HG03097 (cell line): ENCODE results near the gene EXOC1L.
"Not testable (repeated sequence)": the region's sequence is repeated elsewhere in the genome, so short reads cannot be mapped to it uniquely, and the experiment has no call there.

Experiments
- ATAC-seq: cut with Tn5 transposase; IDR thresholded peaks from one replicate; pipeline ENCODE4 v1.9.1; 2021; ENCODE audit not compliant: unreplicated experiment, low FRiP score

EXOC1L gene

DNA sequence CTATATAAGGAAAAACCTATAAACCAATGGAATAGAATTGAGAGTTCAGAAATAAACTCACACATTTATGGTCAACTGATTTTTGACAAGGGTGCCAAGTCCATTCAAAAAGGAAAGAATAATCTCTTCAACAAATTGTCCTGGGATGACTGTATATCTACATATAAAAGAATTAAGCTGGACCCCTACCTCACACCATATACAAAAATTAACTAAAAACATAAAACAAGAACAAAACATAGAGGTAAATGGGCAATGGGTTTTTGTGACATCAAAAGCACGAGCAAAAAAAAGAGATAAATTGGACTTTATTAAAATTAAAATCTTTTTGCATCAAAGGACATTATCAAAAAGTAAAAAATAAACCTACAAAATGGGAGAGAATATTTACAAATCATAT, 18.3 kb downstream of the EXOC1L start:
- ATAC-seq: no peak

DNA sequence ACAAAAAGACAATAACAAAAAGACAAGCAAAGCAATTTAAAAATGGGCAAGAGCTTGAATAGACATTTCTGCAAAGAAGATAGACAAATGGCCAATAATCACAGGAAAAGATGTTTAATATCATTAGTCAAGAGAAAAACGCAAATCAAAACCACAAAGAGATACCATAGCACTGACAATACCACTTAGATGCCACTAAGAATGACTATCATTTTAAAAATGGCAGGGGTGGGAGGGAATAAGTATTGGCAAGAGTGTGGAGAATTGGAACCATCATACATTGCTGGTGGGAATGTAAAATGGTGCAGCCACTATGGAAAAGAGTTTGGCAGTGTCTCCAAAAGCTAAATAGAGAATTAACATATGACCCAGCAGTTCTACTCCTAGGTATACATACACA, 18.8 kb downstream of the EXOC1L start:
- ATAC-seq: no peak

DNA sequence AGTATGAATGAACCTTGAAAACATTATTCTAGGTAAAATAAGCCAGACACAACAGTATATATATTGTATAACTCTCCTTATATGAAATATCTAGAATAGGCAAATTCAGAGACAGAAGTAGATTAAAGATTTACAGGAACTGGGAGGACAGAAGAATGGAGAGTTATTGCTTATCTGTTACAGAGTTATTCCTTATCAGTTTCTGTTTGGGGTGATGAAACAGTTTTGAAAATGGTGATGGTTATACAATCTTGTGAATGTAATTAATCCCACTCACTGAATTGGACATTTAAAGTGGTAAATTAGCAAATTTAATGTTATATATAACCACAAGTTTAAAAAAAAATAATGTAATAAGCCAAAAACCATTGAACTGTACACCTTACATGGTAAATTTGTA, 19.4 kb downstream of the EXOC1L start:
- ATAC-seq: no peak

DNA sequence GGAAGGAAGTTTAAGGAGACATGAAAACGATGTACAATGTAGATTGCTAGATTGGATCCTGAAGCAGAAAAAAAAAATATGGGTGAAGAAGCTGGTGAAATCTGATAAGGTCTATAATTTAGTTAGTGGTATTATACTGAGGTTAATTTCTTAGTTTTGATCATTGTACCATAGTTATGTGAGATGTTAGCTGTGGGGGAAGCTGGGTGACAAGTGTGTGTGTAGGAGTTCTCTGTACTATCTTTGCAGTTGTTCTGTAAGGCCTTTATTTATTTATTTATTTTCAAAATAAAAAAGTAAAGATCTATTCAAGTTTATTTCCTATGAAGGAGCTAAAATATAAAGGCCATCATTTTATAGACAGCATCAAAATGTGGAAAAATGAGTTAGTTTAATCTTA, 21.4 kb downstream of the EXOC1L start:
- ATAC-seq: no peak

DNA sequence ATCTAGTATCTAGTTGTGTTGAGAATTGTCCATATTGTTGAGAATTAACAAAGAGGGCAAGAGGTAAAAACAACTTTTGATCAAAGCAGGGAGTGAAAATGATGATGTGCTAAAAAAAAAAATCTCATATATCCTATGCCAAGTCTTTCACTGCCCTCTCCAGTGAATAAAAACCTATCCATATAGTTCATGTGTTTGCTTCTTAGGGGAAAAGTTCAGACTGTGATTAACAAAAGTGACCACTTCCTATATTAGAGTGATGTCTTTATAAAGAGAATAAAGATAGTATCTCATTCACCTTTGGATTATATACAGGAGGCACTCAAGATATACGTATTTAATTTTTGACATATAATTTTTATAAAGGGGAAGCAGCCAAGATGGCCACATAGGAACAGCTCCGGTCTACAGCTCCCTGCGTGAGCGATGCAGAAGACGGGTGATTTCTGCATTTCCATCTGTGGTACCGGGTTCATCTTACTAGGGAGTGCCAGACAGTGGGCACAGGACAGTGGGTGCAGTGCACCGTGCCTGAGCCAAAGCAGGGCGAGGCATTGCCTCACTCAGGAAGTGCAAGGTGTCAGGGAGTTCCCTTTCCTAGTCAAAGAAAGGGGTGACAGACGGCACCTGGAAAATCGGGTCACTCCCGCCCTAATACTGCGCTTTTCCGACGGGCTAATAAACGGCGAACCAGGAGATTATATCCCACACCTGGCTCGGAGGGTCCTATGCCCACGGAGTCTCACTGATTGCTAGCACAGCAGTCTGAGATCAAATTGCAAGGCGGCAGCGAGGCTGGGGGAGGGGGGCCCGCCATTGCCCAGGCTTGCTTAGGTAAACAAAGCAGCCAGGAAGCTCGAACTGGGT, 22.0 kb downstream of the EXOC1L start:
- ATAC-seq: not testable (repeated sequence)

DNA sequence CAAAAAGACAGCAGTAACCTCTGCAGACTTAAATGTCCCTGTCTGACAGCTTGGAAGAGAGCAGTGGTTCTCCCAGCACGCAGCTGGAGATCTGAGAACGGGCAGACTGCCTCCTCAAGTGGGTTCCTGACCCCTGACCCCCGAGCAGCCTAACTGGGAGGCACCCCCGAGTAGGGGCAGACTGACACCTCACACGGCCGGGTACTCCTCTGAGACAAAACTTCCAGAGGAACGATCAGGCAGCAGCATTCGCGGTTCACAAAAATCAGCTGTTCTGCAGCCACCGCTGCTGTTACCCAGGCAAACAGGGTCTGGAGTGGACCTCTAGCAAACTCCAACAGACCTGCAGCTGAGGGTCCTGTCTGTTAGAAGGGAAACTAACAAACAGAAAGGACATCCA, 22.7 kb downstream of the EXOC1L start:
- not testable (repeated sequence) for ATAC-seq

DNA sequence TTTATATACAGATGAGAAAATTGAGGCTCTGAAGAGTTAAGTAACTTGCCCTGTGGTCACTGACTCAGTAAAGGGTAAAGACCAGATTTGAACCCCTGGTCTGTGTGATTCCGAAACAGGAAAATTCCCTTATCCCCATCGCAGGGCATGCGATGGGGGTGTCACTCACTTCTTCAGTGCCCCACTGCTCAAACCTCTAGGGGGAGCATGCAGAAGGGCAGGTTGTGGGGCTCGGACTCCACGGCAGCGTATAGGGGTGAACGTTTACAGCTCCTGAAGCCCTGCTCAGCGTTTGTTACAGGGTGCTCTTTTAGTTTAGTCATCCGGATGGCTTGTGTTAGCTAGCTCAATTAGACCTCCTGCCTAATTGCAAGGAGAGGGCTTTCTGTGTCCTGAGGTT, 30.1 kb downstream of the EXOC1L start:
- ATAC-seq: no peak

DNA sequence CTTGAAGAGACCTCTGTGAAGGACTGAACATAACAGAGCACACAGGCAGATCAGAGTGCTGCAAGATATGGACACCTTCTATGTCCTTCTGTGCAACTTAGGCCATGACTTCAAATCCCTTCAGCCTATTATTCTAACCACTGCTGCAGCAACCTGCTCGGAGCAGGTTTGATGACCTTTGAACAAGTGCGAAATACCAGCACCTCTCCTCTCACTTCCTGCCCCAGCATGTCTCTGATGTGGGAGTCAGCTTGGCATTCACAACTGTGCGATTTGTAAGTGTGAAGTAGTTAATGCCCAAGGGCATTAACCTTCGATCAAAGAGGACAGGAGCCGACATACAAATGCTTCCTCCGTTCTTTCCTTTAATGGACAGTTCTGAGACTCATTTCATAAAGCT, 32.3 kb downstream of the EXOC1L start:
- no peak for ATAC-seq

DNA sequence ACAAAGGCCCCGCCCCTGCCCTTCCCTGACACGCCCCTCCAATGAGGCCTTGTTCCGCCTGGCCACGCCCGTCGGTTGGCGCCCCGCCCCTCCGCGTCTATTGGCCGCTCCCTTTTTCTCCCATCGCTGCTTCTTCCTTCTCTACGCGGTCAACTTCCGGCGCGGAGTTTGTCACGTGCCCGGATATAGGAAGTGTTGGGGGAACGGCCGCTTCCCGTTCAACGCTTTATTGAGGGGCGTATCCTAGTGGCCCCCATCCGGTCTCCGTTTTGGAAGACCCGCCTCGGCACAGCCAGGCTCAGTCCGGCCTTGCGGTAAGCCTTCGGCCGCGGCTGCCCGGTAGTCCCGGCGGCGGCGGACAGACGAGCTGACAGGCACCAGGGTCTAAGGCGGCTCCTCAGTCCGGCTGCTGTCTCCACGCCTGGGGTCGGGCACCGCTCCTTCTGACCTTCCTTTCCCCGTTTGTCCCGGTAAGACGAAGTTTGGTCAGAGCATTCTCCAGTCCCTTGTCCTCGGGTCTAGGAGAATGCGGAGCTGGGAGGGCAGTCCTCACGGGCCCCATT, 34.0 kb downstream of the EXOC1L start, which contains the start of gene EXOC1:
TSS of gene EXOC1 (plus strand) at position 165 of the 563 bp plus-strand sequence. CDS start 4,676 bp downstream, outside the sequence.
- peak; percentile 98 for ATAC-seq

DNA sequence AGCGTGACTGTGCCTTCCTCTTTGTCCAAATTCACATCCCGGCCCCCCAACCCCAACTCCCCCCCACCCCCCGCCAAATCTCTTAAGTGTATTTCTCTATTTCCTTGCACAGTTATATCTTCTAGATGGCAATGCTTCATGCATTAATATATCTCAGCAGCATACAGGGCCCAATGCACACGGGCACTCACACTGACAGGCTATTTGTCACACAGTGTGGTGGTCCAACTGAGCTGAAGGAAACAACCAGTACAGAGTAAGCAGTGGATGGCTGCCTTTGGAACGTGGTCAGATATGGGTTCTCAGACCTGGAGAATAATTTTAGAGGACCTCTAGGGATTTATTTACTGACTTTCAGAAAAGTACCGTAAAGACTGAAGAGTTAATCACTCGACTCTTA, 34.5 kb downstream of the EXOC1L start:
- ATAC-seq: no peak

DNA sequence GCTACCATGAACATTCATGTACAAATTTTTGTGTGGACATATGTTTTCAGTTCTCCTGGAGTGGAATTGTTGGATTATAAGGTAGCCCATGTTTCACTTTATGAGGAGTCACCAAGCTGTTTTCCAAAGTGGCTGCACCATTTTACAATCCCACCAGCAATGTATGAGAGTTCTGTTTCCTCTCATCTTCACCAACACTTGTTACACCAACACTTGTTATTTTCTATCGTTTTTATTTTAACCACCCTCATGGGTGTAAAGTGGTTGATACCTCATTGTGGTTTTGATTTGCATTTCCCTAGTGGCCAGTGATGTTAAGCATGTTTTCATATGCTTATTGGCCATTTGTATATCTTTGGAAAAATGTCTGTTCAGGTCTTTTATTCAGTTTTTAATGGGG, 38.0 kb downstream of the EXOC1L start:
- ATAC-seq: no peak

DNA sequence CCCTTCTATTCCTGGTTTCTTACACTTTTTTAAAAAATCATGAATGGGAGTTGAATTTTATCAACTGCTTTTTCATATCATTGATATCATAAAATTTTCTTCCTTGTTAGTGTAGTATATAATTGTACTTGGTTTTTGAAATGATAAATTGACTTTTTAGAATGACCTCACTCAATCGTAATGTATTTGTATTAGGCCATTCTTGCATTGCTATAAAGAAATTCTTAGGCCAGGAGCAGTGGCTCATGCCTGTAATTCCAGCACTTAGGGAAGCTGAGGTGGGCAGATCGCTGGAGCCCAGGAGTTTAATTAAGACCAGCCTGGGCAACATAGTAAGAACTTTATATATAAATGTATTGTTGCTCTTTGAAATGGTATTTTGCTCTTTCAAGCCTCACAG, 40.1 kb downstream of the EXOC1L start:
- ATAC-seq: no peak

DNA sequence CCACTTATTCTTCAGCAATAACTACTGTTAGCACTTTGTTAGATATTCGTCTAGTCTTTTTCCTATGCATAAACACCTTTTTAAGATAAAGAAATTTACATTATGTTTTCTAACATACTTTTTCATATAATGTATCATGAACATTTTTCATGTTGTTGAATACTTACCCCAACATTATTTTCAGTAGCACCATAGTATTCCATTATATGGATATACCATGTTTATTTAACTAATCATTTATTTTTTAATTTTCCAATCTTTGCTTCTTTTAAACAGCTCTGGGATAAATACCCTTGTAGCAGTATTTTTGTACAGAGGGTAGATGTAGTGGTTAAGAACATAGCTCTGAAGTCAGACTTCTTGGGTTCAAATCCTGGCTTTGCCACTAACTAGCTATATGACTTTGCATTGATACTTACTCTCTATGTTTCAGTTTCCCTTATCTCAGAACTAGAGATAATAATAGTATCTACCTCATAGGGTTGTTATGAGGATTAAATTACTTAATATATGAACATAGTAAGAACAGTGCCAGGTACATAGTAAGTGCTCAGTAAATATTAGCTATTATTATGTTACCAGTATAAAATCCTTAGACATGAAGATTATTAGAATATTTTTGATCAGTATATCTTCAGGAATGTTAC, 45.1 kb downstream of the EXOC1L start:
- ATAC-seq: no peak

DNA sequence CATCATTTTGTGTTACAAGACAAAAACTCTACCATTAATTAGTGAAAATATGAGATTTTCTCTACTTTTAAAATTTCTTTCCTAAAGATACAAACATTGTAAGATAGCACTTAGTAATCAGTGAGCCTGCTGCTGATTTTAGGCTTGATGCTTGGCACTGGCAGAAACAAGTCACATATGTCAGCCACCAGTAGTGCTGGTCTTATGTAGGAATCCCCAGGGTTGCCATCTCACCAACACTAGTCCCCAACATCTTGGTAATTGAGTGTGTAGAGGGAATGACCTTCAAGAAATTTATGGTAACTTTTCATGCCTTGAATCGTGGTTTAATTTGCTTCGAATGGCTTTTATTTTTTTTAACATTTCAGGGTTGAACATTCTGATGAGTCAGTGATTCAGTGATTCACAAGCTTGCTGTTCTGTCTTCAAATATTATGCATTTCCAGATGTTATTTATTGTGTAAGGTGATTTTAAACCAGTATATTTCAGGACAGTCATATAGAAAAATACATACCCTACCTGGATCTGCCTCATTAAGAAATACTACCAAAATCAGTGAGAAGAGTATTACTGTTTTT, 45.7 kb downstream of the EXOC1L start:
- no peak for ATAC-seq

DNA sequence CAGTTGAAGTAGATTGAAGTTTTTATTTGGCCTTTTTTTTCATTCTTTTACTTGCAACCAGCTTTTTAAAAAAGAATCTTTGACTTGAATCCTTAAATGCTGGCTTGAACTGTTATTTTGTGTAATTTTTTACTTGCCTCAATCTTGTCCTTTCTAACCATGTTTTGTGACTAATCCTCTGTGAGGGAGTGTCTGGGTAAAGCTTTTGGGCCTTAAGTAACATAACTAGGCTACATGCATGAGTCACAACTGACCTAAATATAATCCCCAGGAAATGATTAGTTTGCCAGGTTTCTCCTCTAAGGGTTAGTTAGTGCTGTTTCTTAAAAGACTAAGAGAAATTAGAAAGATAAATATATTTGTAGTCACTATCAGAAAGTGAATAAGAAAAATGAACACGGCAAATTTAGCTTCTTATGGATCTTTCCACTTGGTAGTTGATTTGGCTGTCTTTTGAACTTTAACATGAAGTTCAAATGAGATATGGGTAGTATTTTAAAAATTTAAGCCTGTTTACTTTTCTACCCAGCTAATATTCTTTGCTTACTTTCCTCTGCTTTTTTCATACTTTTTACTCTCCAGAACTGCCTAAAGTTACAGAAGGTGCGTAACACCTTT, 46.8 kb downstream of the EXOC1L start:
- ATAC-seq: peak; percentile 69

DNA sequence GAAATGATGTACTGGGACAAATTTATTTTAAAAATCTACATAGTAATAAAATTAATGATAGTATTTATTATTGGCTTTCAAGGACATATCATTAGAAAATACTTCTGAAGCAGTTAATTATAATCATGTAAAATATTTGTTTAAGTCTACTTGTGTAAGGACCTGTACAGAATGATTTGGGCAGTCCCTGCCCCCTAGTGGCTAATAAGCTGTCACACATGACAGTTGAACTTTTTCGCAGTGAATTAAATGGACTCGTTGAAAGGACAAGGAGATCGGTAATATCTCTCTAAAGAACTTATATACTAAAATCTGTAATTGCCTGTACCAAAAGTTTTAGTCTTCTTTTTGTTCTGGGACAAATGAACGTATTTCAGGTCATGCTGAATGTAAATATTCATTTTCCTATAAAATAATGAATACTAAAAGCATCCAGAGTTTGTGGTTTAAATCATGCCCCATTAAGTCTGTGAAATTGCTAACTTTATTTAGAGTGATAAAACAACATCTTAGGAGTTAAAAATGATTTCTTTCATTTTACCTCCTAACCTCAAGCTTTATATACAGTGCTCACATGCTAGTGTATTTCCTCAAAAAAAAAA, 47.5 kb downstream of the EXOC1L start:
- peak; percentile 85 for ATAC-seq

DNA sequence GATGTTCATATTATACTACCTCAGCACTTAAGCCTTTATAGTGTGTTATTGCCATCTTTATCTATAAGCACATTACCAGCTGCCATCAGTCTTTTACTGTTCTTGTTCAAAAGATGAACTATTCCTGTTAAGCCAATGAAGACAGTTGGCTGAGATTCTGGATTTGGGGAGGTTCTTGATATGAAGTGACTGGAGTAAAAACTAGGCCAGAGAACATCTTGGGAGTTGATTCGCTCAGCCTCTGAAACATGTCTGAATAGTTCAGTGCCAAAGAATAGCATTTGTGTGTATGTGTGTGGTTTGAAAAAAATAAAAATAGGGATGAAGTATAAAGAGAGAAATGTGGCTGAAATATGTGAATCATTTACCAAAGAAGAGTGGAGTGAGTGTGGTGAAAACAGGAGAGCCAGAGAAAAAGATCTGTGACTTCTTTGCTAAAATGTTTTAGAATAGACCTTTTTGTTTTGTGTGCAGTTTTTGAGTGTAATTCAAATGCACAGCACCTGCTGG, 49.0 kb downstream of the EXOC1L start:
- no peak for ATAC-seq

DNA sequence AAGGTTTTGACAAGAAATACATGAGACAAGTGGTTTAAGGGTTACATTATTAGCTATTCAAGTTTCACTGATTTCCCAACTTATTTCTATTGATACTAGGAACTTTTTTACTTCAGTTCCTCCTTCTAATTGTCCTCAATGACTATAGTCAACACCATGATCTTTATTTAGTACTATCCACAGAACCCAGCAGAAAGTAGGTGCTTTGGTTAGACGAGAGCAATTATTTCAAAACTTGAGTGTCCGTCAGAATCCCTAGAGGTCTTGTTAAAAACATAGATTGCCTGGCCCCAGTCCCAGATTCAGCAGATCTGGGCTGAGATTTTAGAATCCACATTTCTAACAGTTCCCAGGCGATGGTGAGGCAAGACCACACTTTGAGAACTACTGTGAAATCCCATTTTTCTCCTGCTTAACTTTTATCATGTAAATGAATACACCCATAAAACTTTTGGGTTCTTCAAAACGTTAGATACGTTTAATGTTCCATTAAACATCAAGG, 51.8 kb downstream of the EXOC1L start:
- ATAC-seq: no peak

DNA sequence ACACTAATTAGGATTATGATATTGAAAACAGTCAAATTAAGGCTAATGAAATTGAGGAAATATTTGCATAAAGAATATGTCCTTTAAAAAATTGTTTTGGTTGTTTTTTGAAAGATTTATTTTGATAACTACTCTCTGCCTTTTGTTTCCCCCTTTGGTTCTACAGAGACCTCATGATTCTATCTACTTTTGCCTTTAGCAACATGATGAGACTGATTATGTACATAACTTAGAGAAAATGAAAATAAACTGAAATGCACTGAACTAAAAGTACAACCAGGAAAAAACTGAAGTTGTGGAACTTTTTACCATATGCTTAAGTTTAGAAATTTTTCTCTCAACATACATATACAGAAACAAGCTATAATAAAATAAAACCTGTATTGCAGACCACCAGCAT, 55.2 kb downstream of the EXOC1L start:
- no peak for ATAC-seq

DNA sequence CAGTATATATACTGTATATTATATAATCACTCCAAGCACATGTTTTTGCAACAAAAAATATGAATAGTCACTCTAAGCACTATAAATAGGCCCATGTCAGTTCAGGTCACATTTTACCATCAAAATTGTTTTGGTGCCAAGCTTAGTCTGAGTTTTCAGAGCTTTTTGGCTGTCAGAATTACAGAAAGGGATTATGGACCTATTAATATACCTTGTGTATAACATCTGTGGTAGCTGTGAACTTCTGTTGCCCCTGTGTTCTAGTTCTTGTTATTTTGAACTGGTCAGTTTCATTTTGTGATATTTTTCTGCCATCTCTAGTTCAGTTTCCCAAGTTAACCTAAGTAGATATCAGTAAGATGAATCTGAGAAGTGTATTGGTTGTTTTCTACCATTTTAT, 56.8 kb downstream of the EXOC1L start:
- ATAC-seq: no peak
